ENCODE measurements around the gene GNB1.
"Not testable (repeated sequence)": the region's sequence is repeated elsewhere in the genome, so short reads cannot be mapped to it uniquely, and the experiment has no call there.

GNB1 gene

GRCh38 chr1:1856161-1856560 is 34.7 kb downstream of the GNB1 start:
- DNase-seq, result not testable (repeated sequence)

- no peak for DNase-seq
Observed at GRCh38 chr1:1853593-1854257, 37.2 kb downstream of the GNB1 start.

DNA sequence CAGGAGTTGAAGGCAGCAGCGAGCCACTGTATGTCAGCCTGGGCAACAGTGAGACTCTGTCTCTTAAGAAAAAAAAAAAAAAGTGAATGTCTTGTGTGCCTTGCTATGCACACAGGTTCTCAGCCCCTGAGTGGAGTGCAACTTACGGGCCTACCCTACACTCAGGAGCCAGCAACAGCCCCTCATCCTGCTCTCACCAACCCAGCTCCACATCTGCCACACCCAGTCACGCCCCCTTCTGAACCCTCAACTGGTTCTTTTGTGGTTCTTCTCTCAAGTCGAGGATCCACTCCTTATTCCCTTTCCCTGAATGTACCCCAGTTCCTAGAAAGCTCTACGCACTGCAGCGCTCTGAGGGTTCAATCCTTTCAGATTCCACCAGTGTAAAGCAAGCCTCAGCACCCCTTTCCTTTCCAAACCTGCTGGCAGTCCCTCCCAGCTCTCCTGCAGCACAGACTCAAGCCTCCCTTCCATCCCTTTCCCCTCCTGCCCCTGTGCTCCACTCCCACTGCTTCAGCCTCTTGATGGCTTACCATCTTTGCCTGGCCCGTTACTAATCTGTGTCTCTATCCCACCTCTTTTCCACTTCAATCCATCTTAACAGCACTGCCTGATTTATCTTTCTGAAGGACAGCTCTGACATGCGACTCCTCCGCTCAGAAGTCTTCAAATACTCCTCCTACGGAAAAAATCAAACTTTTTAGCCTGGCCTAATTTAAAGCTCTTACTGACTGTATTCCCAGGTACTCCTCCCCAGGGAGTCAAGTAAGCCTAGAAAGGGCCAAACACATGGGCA is 38.1 kb downstream of the GNB1 start:
- no peak for DNase-seq

- DNase-seq, result no peak
Observed at GRCh38 chr1:1847890-1848289, 43.0 kb downstream of the GNB1 start.

DNA sequence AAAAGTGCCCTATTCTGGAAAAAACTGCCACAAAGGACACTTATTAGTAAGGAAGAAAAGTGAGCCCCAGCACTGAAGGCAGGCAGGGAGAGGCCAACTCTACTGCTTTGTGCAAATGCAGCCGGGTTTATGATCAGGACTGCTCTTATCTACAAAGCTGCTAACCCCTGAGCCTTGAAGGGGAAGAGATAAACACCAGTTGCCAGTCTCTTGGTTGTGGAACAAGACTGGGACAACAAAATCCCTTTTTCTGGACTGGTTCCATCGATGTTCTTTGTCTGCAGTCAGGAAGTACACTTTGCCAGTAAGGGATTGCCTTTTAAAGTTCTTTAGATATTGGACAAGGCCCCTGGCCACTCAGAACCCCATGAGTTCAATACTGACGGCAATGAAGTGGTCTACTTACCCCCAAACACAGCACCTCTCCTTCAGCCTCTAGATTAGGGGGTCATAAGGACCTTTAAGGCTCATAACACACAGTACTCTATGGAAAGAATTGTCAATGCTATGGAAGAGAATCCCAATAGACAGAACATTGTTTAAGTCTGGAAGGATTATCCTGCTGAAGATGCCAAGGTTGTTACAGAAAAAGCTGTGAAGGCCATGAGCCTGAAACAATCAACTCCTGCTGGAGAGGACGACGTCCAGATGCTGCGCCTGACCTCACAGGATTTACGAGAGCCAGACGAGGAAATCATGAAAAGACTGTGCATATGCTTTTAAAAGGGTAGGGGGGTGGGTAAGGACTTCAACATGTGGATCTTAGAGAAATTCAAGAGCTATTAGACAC is 43.6 kb downstream of the GNB1 start:
- no peak for DNase-seq

GRCh38 chr1:1846386-1846918 is 44.4 kb downstream of the GNB1 start:
- no peak for DNase-seq

DNA sequence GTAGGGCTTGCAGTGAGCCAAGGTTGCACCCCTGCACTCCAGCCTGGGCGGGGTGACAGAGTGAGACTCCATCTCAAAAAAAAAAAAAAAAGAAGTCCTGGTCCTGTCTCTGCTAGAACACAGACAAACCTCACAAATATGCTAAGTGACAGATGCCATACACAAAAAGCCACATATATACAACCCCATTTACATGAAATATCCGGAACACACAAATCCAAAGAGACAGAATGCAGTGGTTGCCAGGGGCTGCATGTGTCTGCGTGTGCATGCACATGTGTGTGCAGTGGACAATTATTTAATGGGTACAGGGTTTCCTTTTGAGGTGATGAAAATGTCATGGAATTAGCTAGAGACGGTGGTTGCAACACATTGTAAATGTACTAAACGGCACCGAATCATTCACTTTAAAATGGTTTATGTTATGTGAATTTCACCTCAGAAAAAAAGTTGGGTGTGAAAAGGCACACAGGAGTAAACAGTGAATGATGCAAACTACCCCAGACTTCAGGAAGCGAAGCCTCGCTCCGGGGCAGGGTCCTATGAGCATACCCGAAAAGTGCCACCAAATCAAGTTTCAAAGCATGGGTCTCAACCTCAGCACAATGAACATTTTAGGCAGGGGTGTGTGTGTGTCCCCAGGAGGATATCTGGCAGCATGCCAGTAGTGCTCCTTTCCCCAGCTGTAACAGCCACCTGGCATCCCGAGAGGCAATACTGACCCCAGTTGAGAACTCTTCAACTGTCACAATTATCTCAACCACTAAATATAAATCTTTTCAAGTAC is 48.3 kb downstream of the GNB1 start:
- DNase-seq, result no peak

DNA sequence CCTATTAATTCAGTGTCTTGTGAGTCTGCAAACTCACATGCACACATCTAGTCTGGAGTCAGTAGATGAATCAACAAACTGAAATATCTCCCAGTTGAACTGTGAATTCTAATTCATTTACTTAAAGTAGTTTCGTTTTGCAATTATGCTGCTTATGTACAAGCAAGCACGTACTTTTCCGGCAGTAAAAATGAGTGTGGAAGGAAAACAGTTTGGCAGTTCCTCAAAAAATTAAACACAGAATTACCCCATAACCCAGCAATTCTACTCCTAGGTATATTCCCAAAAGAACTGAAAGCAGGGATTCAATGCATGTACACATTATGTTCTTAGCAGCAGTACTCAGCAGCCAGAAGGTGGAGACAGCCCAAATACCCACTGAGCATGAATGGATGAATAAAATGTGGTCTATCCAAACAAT is 49.3 kb downstream of the GNB1 start:
- DNase-seq, result no peak

- no peak for DNase-seq
Observed at GRCh38 chr1:1839311-1839965, 51.4 kb downstream of the GNB1 start.

DNA sequence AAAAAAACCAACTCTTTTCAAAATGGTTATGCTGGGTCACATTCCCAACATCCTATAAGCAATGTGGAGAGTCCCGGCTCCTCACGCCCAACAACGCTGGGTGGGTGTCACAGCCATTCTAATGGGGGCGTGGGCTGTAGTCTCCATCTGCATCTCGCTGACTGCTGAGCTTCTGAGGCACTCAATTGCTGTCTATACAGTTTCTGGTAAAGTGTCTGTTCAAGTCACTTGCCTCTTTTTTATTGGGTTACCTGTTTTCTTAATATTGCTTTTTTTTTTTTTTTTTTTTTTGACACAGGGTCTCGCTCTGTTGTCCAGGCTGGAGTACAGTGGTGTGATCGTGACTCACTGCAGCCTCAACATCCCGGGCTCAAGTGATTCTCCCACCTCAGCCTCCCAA is 54.8 kb downstream of the GNB1 start:
- DNase-seq, result no peak

GRCh38 chr1:1835546-1835945 is 55.3 kb downstream of the GNB1 start:
- DNase-seq, result no peak

GRCh38 chr1:1833916-1834325 is 57.0 kb downstream of the GNB1 start:
- DNase-seq, result no peak

DNA sequence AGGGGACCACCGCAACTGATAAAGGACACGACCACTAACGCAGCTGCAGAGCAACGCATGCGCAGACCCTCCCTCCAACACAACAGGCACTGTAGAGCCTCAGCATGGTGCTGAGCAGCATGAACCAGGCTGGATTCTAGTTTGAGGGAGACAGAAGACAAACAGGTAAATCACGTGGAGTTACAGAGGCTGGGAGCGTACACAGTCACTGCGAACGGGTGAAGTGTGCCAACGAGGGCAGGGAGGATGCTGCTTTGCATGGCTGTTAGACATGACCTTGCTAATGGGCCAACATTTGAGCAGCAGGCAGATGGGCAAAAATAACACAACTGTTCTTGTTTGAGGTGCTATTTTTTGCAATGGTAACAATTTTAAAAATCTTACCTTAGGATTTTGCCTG is 57.4 kb downstream of the GNB1 start:
- no peak for DNase-seq

DNA sequence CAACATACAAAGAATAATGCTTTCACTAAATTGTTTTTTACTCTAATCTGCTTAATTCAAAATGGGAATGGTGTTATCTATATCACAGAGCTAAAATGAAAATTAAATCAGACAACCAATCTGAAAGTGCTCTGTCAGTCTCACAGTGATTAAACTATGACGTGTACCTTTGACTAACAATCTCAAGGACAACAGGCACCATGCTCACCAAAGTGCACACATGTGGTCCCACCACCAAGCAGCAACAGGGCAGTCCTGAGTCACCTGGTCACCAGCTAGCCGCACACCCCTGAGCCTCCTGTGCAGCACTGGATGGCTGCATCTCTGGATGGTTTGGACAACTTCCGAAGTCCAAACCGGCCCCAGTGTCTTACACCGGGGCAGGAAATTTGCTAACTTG is 58.1 kb downstream of the GNB1 start:
- DNase-seq, result no peak

- no peak for DNase-seq
Observed at GRCh38 chr1:1832166-1832565, 58.7 kb downstream of the GNB1 start.

GRCh38 chr1:1827089-1827848 is 63.6 kb downstream of the GNB1 start:
- no peak for DNase-seq

DNA sequence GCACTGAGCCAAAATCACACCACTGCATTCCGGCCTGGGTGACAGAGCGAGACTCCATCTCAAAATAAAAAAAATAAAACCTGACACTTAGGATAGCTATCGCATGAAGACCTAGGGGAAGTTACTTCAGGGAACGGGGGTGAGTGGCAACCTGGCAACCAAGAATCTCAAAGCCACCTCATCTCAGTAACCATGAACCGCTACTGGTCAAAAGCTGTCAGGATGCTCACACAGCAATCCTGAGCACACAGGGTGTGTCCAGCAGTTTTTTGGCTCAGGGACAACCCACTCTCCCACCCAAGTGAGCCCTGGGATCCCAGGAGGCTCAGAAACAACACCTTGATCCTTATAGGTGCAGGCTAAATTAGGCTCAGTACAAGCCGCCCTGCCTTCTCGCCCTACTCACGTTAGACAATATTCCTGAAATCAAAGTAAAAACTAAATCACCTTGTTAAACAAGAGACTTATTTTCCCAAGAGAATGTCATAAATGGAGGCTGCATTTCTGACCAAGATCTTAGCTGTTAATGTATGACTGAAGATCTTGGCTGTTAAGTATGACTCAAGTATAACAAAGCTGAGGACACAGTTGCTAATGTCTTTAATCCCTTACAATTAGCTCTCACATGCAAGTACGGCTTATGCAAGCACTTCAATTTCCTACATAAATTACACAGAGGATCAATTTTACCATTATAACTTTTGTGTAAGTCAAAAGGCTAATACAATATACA is 64.4 kb downstream of the GNB1 start:
- no peak for DNase-seq

GRCh38 chr1:1825217-1825616 is 65.7 kb downstream of the GNB1 start:
- DNase-seq, result no peak

DNA sequence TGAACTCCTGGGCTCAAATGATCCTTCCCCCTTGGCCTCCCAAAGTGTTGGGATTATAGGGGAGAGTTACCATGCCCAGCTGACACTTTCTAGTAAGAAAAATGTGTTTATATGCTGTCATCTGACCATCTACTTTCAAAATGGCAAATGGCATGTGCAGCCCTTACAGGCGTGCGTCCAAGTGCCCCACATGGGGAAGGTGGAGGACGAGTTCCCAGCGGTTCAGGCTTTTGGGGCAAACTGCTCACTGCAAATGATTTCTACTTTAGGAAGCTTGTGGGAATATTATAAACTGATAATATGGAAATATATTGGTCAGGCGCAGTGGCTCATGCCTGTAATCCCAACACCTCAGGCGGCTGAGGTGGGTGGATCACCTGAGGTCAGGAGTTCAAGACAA is 71.1 kb downstream of the GNB1 start:
- no peak for DNase-seq

- no peak for DNase-seq
Observed at GRCh38 chr1:1817221-1817620, 73.7 kb downstream of the GNB1 start.
